Esophagus muscularis mucosa (tissue), 3 donors: ENCODE data around the gene POT1.

Source experiments
- CTCF ChIP-seq, 3 experiments: fragments of 200-600 bp in 2 of 3; fragments of 450-650 bp in 1 of 3; sonication (generic) in 2 of 3; IDR thresholded peaks; one replicate each; pipeline ENCODE4 v1.5.1; 2017 to 2019; ENCODE audit warnings: antibody characterized with exemption in 3 of 3, mild to moderate bottlenecking in 2 of 3, moderate library complexity in 1 of 3
- POLR2A ChIP-seq: fragments of 450-650 bp; IDR thresholded peaks from one replicate; pipeline ENCODE4 v1.6.1; 2017; ENCODE audit warnings: antibody characterized with exemption, moderate library complexity, mild to moderate bottlenecking, low read depth

- TF ChIP-seq POLR2A = no peak
- TF ChIP-seq CTCF (IDR thresholded peaks at IDR 0.05) = no peak
Observed at GRCh38 chr7:124800386-124800785, 129.2 kb downstream of the POT1 start.
